CD14-positive monocyte (primary cell): ENCODE results near the gene PRCD. TPM values are rescaled to one million over a fixed set of nuclear protein-coding genes. Genes with fewer than 3 reads are reported as not detected.

ENCODE experiments used
- DNase-seq, 3 donors: peaks; one replicate each; pipeline ENCODE4 v3.0.0-alpha.2; 2011 to 2022
- H2AFZ ChIP-seq: 2 replicates; pipeline ENCODE4 v1.6.0; 2012; ENCODE audit warnings: mild to moderate bottlenecking, low read depth, low read length, inconsistent platforms; ENCODE audit not compliant: insufficient read depth, poor library complexity, severe bottlenecking
- H3K27ac ChIP-seq, 2 donors: 1 replicate in 1 of 2; 2 replicates in 1 of 2; pipeline ENCODE4 v1.5.1; 2012 to 2013; ENCODE audit warnings: low read length in 2 of 2, control low read depth in 1 of 2, inconsistent platforms in 1 of 2, low read depth in 1 of 2, mild to moderate bottlenecking in 1 of 2
- H3K27me3 ChIP-seq, 2 donors: one replicate each; pipeline versions ENCODE4 v1.6.0 to v1.6.1; 2011 to 2013; ENCODE audit warnings: low read length in 2 of 2; ENCODE audit not compliant: control insufficient read depth in 2 of 2, insufficient read depth in 2 of 2
- H3K36me3 ChIP-seq, 2 donors: replicated peaks in 1 of 2; 1 replicate in 1 of 2; 2 replicates in 1 of 2; pipeline versions ENCODE4 v1.5.1 to v1.6.1; 2012 to 2013; ENCODE audit warnings: low read length in 2 of 2, control low read depth in 1 of 2, inconsistent platforms in 1 of 2, mild to moderate bottlenecking in 1 of 2; ENCODE audit not compliant: insufficient read depth in 2 of 2, control insufficient read depth in 1 of 2
- H3K4me1 ChIP-seq, 2 donors: 1 replicate in 1 of 2; 2 replicates in 1 of 2; pipeline versions ENCODE4 v1.5.1 to v1.6.1; 2012 to 2013; ENCODE audit warnings: low read length in 2 of 2, control low read depth in 1 of 2, inconsistent platforms in 1 of 2, mild to moderate bottlenecking in 1 of 2, moderate library complexity in 1 of 2; ENCODE audit not compliant: insufficient read depth in 2 of 2, control insufficient read depth in 1 of 2
- H3K4me2 ChIP-seq: replicated peaks from 2 replicates; pipeline ENCODE3; 2012; ENCODE audit warnings: low read length, moderate library complexity, mild to moderate bottlenecking; ENCODE audit not compliant: poor library complexity, severe bottlenecking; ENCODE audit errors: extremely low read depth
- H3K4me3 ChIP-seq, 3 experiments: fragments of 200-600 bp in 1 of 3; sonication (generic) in 1 of 3; replicated peaks in 1 of 3; 1 replicate in 2 of 3; 2 replicates in 1 of 3; pipeline ENCODE4 v1.5.1; 2011 to 2013; ENCODE audit warnings: low read length in 3 of 3, mild to moderate bottlenecking in 3 of 3, control low read depth in 2 of 3, low read depth in 2 of 3, inconsistent platforms in 1 of 3, moderate library complexity in 1 of 3
- H3K79me2 ChIP-seq: 2 replicates; pipeline ENCODE4 v1.6.0; 2012; ENCODE audit warnings: mild to moderate bottlenecking, control low read depth, inconsistent platforms, low read length, moderate library complexity; ENCODE audit not compliant: insufficient read depth
- H3K9ac ChIP-seq: 2 replicates; pipeline ENCODE4 v1.6.0; 2017; ENCODE audit warnings: low read length, mild to moderate bottlenecking; ENCODE audit not compliant: insufficient read depth, poor library complexity, severe bottlenecking
- H3K9me3 ChIP-seq, 2 donors: replicated peaks in 1 of 2; 1 replicate in 1 of 2; 2 replicates in 1 of 2; pipeline versions ENCODE4 v1.5.1 to v1.6.1; 2012 to 2013; ENCODE audit warnings: low read length in 2 of 2, control low read depth in 1 of 2; ENCODE audit not compliant: control insufficient read depth in 1 of 2, insufficient read depth in 1 of 2
- H4K20me1 ChIP-seq: 2 replicates; pipeline ENCODE4 v1.6.0; 2012; ENCODE audit warnings: mild to moderate bottlenecking, low read length, control low read depth, moderate library complexity; ENCODE audit not compliant: insufficient read depth
- H3K27ac Mint-ChIP-seq, 7 donors: one replicate each; pipeline ENCODE4 v1.8.0; 2020; ENCODE audit warnings: mild to moderate bottlenecking in 7 of 7, mixed read lengths in 7 of 7, moderate library complexity in 6 of 7, inconsistent platforms in 2 of 7
- H3K27me3 Mint-ChIP-seq, 3 donors: one replicate each; pipeline ENCODE4 v1.8.0; 2021 to 2022; ENCODE audit warnings: low read depth in 3 of 3, mild to moderate bottlenecking in 3 of 3, mixed read lengths in 3 of 3, moderate library complexity in 3 of 3, inconsistent platforms in 1 of 3
- H3K36me3 Mint-ChIP-seq, 2 donors: one replicate each; pipeline ENCODE4 v1.8.0; 2020; ENCODE audit warnings: mixed read lengths in 2 of 2, inconsistent platforms in 1 of 2, mild to moderate bottlenecking in 1 of 2
- H3K4me1 Mint-ChIP-seq: one replicate; pipeline ENCODE4 v1.8.0; 2020; ENCODE audit warnings: mild to moderate bottlenecking, mixed read lengths
- H3K4me3 Mint-ChIP-seq, 2 donors: one replicate each; pipeline ENCODE4 v1.8.0; 2020; ENCODE audit warnings: mild to moderate bottlenecking in 2 of 2, mixed read lengths in 2 of 2, moderate library complexity in 1 of 2
- H3K9me3 Mint-ChIP-seq, 7 donors: one replicate each; pipeline ENCODE4 v1.8.0; 2020 to 2022; ENCODE audit warnings: mixed read lengths in 7 of 7, mild to moderate bottlenecking in 6 of 7, moderate library complexity in 6 of 7, inconsistent platforms in 2 of 7
- WGBS: methylation state at CpG from one replicate; pipeline ENCODE4 v1.1.5; 2013; ENCODE audit warnings: missing lambda C conversion rate; ENCODE audit not compliant: insufficient coverage; 5-methylcytosine and 5-hydroxymethylcytosine counted together
- intact Hi-C, 2 donors: fragments of 100-400 bp; cut with micrococcal nuclease; formaldehyde crosslinking; loops; one replicate each; pipeline versions ENCODE4 v1.15.0 to v1.15.1; 2023
- polyA plus RNA-seq, 3 donors: library from polyadenylated mRNA; depleted of rRNA in 1 of 3; unstranded in 2 of 3; stranded (reverse) in 1 of 3; fragments of 300-500 nt in 2 of 3; fragments of >200 nt in 1 of 3; fragmentation: Illumina TruSeq in 2 of 3; gene quantifications; 1 replicate in 2 of 3; 2 replicates in 1 of 3; pipeline ENCODE4 v1.2.3, GENCODE V29; 2012 to 2021
- TF ChIP-seq, protein P1 (sequence below): fragments of 200-600 bp; IDR thresholded peaks from one replicate; pipeline ENCODE4 v1.8.0; 2022; ENCODE audit warnings: antibody characterized with exemption, mild to moderate bottlenecking

Gene PRCD
- polyA plus RNA-seq, 3 donors: not detected

DNA sequence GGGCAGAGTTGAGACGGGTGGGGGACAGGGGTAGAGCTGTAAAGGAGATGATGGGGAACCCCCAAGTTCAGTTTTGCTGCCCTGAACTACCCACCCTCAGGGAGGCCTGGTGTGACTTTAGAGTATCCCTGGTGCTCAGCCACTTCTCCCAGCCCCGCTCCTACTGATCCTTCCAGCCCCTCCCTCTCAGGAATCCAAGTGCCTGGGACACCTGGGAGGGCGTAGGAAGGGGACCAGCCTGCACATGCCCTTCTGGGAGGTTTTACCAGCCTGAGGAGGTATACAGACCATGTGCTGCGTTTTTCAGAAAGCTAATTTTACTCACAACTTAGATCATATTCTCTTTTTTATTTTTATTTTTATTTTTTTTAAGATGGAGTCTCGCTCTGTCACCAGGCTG, 41.7 kb downstream of the PRCD start:
- Histone ChIP-seq H4K20me1 (peaks cover 4% of the 10 kb centered on the region), H3K4me3 (no peak overlapping the region), H3K27me3 (peaks cover 0 to 12% of the 10 kb centered on the region in 2 donors), H3K4me2 (no peak overlapping the region), H3K9ac (no peak overlapping the region), H2AFZ (no peak overlapping the region), H3K79me2 (no peaks in the 10 kb centered on the region), H3K4me1 (peaks cover 33 to 36% of the 10 kb centered on the region in 2 donors), H3K9me3 (no peaks in the 10 kb centered on the region), H3K27ac (no peak overlapping the region), H3K36me3 (no peaks in the 10 kb centered on the region)
- peaks cover 0 to 3% (median 0%) of the 10 kb centered on the region in 7 donors for H3K9me3 Mint-ChIP-seq
- H3K4me1 Mint-ChIP-seq: peaks cover 46% of the 10 kb centered on the region
- TF ChIP-seq, protein P1, sequence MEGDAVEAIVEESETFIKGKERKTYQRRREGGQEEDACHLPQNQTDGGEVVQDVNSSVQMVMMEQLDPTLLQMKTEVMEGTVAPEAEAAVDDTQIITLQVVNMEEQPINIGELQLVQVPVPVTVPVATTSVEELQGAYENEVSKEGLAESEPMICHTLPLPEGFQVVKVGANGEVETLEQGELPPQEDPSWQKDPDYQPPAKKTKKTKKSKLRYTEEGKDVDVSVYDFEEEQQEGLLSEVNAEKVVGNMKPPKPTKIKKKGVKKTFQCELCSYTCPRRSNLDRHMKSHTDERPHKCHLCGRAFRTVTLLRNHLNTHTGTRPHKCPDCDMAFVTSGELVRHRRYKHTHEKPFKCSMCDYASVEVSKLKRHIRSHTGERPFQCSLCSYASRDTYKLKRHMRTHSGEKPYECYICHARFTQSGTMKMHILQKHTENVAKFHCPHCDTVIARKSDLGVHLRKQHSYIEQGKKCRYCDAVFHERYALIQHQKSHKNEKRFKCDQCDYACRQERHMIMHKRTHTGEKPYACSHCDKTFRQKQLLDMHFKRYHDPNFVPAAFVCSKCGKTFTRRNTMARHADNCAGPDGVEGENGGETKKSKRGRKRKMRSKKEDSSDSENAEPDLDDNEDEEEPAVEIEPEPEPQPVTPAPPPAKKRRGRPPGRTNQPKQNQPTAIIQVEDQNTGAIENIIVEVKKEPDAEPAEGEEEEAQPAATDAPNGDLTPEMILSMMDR: no peak
- no peak for DNase-seq
- peaks cover 5 to 9% of the 10 kb centered on the region in 2 donors for H3K36me3 Mint-ChIP-seq
- intact Hi-C loops: loop anchor here in 1 of 2 donors (10.0 kb wide), 1 partner anchor 117 kb away; the partner anchor contains the start of gene AANAT
- peaks cover 21 to 37% (median 21%) of the 10 kb centered on the region in 3 donors for H3K27me3 Mint-ChIP-seq
- H3K4me3 Mint-ChIP-seq: no peak overlapping the region
- 100% methylated on average over 2 of the region's 5 CpGs for WGBS
- H3K27ac Mint-ChIP-seq: no peak overlapping the region

DNA sequence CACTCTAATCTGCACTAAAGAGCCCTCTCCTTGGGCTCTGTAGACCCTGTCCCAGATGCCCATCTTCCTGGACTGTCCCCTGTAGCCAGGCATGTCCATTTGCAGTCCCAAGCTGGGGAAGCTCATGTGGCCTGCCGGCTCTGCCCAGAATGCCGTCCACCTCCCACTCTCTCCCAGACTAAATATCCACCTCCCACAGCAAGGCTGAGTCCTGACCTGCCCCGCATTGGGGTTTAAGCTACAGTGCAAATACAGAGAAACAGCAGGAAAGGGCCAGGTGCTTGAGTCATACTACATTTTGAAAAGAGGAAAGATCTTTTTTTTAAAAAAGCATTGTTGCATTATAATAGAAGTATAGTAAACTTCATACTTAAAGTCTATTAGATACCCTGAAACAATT, 42.8 kb downstream of the PRCD start:
- Histone ChIP-seq H3K27me3 (peaks cover 9 to 23% of the 10 kb centered on the region in 2 donors), H3K27ac (no peak overlapping the region), H3K36me3 (no peaks in the 10 kb centered on the region), H3K9ac (no peak overlapping the region), H2AFZ (no peak overlapping the region), H3K4me1 (peaks cover 40 to 44% of the 10 kb centered on the region in 2 donors), H4K20me1 (peaks cover 4% of the 10 kb centered on the region), H3K79me2 (no peaks in the 10 kb centered on the region), H3K4me2 (no peak overlapping the region), H3K9me3 (peaks cover 0 to 5% of the 10 kb centered on the region in 2 donors), H3K4me3 (no peak overlapping the region)
- peak overlapping the region in 1 of 7 donors; percentile 66 for H3K27ac Mint-ChIP-seq
- intact Hi-C loops: loop anchor here in 1 of 2 donors (10.0 kb wide), 1 partner anchor 118 kb away; the partner anchor contains the start of gene AANAT
- peaks cover 32 to 48% (median 32%) of the 10 kb centered on the region in 3 donors for H3K27me3 Mint-ChIP-seq
- peaks cover 54% of the 10 kb centered on the region for H3K4me1 Mint-ChIP-seq
- H3K4me3 Mint-ChIP-seq: peak overlapping the region in 1 of 2 donors; percentile 28
- H3K9me3 Mint-ChIP-seq: peaks cover 0 to 9% (median 0%) of the 10 kb centered on the region in 7 donors
- TF ChIP-seq, protein P1: no peak
- no CpG with 5 or more reads among the region's 3 CpGs for WGBS
- DNase-seq: no peak
- peaks cover 5 to 14% of the 10 kb centered on the region in 2 donors for H3K36me3 Mint-ChIP-seq
